WI38 (cell line): ENCODE measurements around the gene GLG1.

ENCODE experiments used
- H3K4me3 ChIP-seq: 2 replicates; pipeline ENCODE4 v1.5.1; 2011; ENCODE audit warnings: low read depth, mild to moderate bottlenecking, control low read depth, low read length
- CTCF ChIP-seq: IDR thresholded peaks from 2 replicates; pipeline ENCODE4 v1.5.1; 2012; ENCODE audit warnings: low read depth, mild to moderate bottlenecking, control low read depth, low read length

GLG1 gene

GRCh38 chr16:74466872-74467271, 140.0 kb downstream of the GLG1 start:
- no peak for TF ChIP-seq CTCF
- H3K4me3 ChIP-seq = no peak overlapping the region

GRCh38 chr16:74465851-74466685, 140.8 kb downstream of the GLG1 start:
- TF ChIP-seq CTCF = no peak

GRCh38 chr16:74465281-74465680, 141.6 kb downstream of the GLG1 start:
- H3K4me3 ChIP-seq = no peak overlapping the region
- no peak for TF ChIP-seq CTCF

More at GRCh38 chr16:74465851-74466685, 140.8 kb downstream of the GLG1 start:
- no peak overlapping the region for H3K4me3 ChIP-seq

- TF ChIP-seq CTCF = no peak
These were observed 143.0 kb downstream of the GLG1 start for GRCh38 chr16:74463888-74464287.

GRCh38 chr16:74462361-74462760, 144.6 kb downstream of the GLG1 start:
- H3K4me3 ChIP-seq = no peak overlapping the region

More at GRCh38 chr16:74463888-74464287, 143.0 kb downstream of the GLG1 start:
- no peak overlapping the region for H3K4me3 ChIP-seq

GRCh38 chr16:74461826-74462225, 145.1 kb downstream of the GLG1 start:
- TF ChIP-seq CTCF = no peak
- H3K4me3 ChIP-seq = no peak overlapping the region

More at GRCh38 chr16:74462361-74462760, 144.6 kb downstream of the GLG1 start:
- no peak for TF ChIP-seq CTCF

GRCh38 chr16:74460542-74460941, 146.4 kb downstream of the GLG1 start:
- TF ChIP-seq CTCF = no peak
- no peak overlapping the region for H3K4me3 ChIP-seq
